Right hindlimb (tissue), 1 donor: Measurements from ENCODE around the gene TMEM135.
A peak's percentile ranks its signal among the peaks of the same experiment; 100 is the strongest.

Experiments
- DNase-seq: peaks from one replicate; pipeline ENCODE4 v3.0.0-alpha.2; 2018

Gene TMEM135

GRCh38 chr11:87201376-87201775 lies 163.6 kb downstream of the TMEM135 start:
- no peak for DNase-seq

GRCh38 chr11:87203907-87204602 lies 166.3 kb downstream of the TMEM135 start:
- no peak for DNase-seq

- no peak for DNase-seq
Measured at GRCh38 chr11:87212891-87213290, 175.2 kb downstream of the TMEM135 start.

- no peak for DNase-seq
Measured at GRCh38 chr11:87213444-87213843, 175.7 kb downstream of the TMEM135 start.

GRCh38 chr11:87215236-87215635 lies 177.5 kb downstream of the TMEM135 start:
- DNase-seq = no peak

- no peak for DNase-seq
Measured at GRCh38 chr11:87219266-87219665, 181.5 kb downstream of the TMEM135 start.

GRCh38 chr11:87223816-87224215 lies 186.1 kb downstream of the TMEM135 start:
- DNase-seq = no peak

- DNase-seq = no peak
Measured at GRCh38 chr11:87224486-87224885, 186.8 kb downstream of the TMEM135 start.

GRCh38 chr11:87228820-87229219 lies 191.1 kb downstream of the TMEM135 start:
- DNase-seq = no peak

GRCh38 chr11:87230995-87231394 lies 193.3 kb downstream of the TMEM135 start:
- no peak for DNase-seq

- no peak for DNase-seq
Measured at GRCh38 chr11:87232320-87232719, 194.6 kb downstream of the TMEM135 start.

GRCh38 chr11:87235366-87235765 lies 197.6 kb downstream of the TMEM135 start:
- DNase-seq = no peak

- DNase-seq = no peak
Measured at GRCh38 chr11:87236368-87236767, 198.6 kb downstream of the TMEM135 start.

- no peak for DNase-seq
Measured at GRCh38 chr11:87239001-87239400, 201.3 kb downstream of the TMEM135 start.

GRCh38 chr11:87239531-87239930 lies 201.8 kb downstream of the TMEM135 start:
- no peak for DNase-seq

GRCh38 chr11:87251560-87251959 lies 213.8 kb downstream of the TMEM135 start:
- no peak for DNase-seq

- DNase-seq = no peak
Measured at GRCh38 chr11:87252869-87253268, 215.1 kb downstream of the TMEM135 start.

GRCh38 chr11:87254562-87254961 lies 216.8 kb downstream of the TMEM135 start:
- peak; percentile 53 for DNase-seq

- no peak for DNase-seq
Measured at GRCh38 chr11:87255589-87255988, 217.9 kb downstream of the TMEM135 start.

GRCh38 chr11:87256694-87257340 lies 219.1 kb downstream of the TMEM135 start:
- no peak for DNase-seq

- no peak for DNase-seq
Measured at GRCh38 chr11:87258171-87258833, 220.6 kb downstream of the TMEM135 start.

- DNase-seq = no peak
Measured at GRCh38 chr11:87259736-87260135, 222.0 kb downstream of the TMEM135 start.

GRCh38 chr11:87260811-87261210 lies 223.1 kb downstream of the TMEM135 start:
- DNase-seq = no peak

- no peak for DNase-seq
Measured at GRCh38 chr11:87263264-87263838, 225.6 kb downstream of the TMEM135 start.
